NCI-H82 treated with DMSO at 0.1 percent for 48 hours (cell line): ENCODE measurements around the gene TWF2.

Experiments used
- DNase-seq: peaks from one replicate; lab custom pipeline; 2025; ENCODE audit not compliant: unreplicated experiment; lab: John Stamatoyannopoulos, UW

The TWF2 gene

DNA sequence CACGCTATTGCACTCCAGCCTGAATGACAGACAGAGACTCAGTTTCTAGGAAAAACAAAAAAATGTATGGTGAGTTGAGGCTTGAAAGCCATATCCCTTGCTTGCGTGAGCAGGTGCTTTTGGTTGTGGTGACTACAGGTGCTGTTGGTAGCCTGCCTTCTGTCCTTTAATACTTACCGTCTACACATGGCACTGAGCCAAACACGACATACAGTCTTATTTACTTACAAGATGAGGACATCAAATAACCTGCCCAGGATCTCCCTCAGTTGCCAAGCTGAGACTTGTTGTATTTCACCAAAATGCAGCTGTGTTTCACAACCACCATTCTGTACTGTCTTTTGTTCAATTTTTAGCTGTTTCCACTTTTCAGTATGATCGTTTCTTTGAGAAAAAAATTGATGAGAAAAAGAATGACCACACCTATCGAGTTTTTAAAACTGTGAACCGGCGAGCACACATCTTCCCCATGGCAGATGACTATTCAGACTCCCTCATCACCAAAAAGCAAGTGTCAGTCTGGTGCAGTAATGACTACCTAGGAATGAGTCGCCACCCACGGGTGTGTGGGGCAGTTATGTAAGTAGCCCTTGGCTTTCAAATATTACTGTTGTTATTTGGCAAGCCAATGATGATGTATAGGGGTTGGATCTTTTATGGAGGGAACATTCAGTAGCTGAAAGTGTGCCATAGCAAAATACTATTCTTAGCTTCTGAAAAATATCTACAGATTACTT is 34.5 kb downstream of the TWF2 start:
- no peak for DNase-seq

DNA sequence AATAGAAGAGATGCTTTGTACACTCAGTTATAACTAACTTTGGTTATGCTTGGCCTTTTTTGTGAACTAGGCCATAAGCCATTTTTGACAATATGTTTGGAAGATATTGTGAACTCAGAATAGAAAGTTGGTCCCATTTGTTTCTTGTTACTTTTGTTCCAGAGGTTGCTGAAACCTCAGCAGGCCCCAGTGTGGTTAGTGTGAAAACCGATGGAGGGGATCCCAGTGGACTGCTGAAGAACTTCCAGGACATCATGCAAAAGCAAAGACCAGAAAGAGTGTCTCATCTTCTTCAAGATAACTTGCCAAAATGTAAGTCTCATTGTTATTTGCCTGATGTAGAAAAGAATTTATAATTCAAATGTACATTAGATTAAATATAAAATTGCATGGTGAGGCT is 35.3 kb downstream of the TWF2 start:
- DNase-seq = no peak

DNA sequence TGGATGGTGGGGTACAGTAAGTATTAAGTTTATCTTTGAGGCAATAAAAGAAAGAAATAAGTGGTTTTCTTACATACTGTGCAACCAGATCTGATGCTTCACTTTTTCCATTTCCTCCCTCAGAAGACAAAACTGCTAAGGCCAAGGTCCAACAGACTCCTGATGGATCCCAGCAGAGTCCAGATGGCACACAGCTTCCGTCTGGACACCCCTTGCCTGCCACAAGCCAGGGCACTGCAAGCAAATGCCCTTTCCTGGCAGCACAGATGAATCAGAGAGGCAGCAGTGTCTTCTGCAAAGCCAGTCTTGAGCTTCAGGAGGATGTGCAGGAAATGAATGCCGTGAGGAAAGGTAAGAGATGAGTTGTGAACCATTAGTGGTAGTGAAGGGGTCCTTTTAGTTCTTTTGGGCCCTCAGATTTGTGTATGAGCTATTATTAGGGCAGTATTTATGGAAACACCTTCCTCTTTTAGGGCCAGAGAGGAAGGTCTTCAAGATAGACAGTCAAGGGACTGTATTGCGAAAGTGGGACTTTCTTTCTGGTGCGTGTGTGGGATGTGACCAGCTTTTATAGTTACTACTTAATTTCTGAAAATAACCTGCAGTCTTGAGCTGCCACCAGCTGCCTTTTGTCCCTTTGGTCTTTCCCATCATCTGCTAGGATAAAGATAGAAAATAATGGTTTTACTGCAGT is 36.4 kb downstream of the TWF2 start:
- DNase-seq = no peak

DNA sequence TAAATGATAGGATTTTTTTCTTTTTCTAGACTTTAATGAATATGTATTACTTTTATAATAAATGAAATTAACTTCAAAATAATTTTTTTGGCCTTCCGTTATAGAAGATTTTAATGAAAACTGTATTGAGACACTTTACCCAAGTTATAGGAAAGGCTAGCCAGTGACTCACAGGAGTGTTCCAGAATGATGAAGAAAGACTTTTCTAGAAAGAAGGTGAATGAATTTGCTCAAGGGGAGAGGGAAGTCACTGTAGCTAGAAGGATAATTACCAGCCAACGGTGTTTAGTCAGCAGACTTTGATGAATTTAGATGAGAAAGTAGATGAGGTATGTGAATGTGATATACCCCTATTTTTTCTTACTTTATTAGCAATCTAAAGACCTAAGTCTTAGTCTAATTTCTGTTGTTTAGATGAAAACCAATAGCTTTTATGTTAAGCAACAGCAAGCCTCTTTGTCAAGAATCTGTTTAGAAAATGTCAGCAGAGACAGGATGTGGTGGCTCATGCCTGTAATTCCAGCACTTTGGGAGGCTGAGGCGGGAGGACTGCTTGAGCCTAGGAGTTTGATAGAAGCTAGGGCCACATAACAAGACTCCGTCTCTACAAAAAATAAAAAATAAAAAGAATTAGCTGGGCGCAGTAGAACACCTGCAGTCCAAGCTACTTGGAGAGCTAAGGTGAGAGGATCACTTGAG is 37.8 kb downstream of the TWF2 start:
- DNase-seq = no peak

DNA sequence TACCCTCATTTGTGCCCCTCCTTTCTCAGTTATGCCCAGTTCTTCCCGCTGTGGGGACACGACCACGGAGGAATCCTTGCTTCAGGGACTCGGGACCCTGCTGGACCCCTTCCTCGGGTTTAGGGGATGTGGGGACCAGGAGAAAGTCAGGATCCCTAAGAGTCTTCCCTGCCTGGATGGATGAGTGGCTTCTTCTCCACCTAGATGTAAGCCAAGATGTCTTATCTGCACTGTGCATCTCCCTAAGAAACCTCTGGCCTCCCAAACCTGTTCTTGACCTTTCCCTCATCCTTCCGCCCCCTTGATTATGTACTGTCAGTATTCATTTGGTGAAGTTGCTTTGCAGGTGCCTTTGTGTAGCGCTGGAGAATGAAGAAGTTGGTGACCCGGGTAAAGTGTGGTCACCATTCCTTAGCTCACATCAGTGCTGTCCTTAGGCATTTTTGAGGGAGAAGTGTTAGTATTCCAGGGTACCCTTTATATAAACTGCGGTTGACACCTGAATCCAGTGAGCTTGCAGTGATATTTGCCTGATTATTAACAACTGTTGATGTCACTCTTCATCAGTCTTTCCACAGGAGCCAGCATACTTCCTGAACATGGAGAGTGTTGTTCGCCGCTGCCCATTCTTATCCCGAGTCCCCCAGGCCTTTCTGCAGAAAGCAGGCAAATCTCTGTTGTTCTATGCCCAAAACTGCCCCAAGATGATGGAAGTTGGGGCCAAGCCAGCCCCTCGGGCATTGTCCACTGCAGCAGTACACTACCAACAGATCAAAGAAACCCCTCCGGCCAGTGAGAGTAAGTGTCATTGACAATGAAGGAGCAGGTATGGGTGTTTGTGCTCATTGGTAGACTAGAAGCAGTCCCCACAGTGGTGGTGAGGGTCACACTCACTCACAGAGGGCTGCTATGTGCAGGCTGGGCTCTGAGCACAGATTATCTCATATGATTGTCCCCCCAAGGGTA is 40.0 kb downstream of the TWF2 start:
- DNase-seq = no peak

GRCh38 chr3:52197842-52198625 is 40.9 kb downstream of the TWF2 start, which contains the start of gene ALAS1:
TSS of gene ALAS1 (plus strand) at chr3:52198160. CDS start at chr3:52199242, 1,082 bp downstream.
- DNase-seq = peak; percentile 67

GRCh38 chr3:52197499-52197841 is 41.5 kb downstream of the TWF2 start:
- DNase-seq = no peak

- DNase-seq = no peak
These were observed 42.0 kb downstream of the TWF2 start for GRCh38 chr3:52196977-52197376.

GRCh38 chr3:52195823-52196331 is 43.1 kb downstream of the TWF2 start:
- no peak for DNase-seq

- DNase-seq = no peak
These were observed 43.7 kb downstream of the TWF2 start for GRCh38 chr3:52195291-52195597.

- DNase-seq = no peak
These were observed 44.3 kb downstream of the TWF2 start for GRCh38 chr3:52194485-52195290.

DNA sequence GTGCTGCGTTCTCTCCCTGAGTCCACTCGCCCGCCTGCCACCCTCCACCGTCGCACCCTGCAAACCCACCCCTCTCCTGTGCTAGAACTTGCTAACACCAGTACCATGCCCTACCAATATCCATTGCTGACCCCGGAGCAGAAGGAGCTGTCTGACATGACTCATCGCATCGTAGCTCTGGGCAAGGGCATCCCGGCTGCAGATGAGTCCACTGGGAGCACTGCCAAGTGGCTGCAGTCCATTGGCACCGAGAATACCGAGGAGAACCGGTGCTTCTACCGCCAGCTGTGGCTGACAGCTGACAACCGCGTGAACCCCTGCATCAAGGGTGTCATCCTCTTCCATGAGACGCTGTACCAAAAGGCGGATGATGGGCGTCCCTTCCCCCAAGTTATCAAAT is 45.9 kb downstream of the TWF2 start:
- no peak for DNase-seq

DNA sequence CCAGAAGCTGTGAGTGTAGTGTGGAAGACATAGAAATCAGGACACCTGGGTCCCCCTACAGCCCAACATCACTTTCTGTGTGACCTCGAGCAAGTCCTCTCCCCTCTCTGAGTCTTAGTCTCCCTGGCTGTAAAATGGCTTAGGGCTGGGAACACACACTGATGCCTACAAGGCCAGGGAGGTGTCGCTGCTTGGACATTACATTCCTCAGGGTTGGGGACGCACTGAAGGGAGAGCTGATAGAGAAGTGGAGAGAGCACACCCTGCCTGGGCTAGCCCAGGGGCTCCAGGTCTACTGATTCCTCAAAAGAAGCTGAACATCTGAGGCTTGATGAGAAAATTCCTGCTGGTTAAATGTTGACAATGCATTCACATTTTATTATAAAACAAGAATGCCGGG is 47.3 kb downstream of the TWF2 start:
- DNase-seq = no peak

DNA sequence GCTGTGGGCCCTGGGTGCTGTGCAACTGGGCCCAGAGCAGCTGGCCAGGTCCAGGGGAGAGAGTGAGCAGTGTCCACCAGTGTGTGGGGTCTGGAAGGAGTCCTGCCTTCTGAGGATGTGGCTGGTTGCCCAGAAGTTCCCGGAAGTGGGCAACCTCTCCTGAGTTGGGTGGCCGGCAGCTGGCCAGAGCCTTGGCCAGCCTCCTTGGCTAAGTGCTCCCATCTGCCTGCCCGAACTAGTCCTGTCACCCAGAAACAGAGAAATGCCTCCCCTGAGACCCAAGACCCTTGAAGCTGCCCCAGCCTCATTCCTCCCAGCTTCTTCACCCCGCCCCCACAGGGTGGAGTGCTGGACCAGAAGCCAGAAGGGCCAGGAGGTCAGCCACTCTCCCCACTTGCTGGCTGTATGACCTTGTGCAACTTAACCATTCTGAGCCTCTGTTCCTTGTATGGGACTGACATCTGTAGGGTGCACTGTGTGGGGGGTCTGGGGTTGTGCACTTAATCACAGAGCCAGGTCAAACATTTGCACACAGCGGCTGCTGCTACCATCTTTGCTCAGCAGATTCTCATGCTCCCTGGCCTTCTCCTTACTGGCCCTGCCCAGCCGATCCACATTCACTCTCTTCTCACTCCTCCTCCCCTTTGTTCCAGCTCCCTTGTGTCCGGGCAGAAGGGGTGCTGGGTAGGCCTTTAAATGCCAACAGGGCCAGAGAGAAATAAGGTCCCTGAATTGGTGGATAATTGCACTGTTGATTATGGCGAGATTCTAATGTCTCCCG is 48.5 kb downstream of the TWF2 start:
- no peak for DNase-seq

GRCh38 chr3:52188556-52188955 is 50.4 kb downstream of the TWF2 start:
- no peak for DNase-seq

GRCh38 chr3:52186729-52187128 is 52.2 kb downstream of the TWF2 start:
- no peak for DNase-seq

- no peak for DNase-seq
These were observed 53.1 kb downstream of the TWF2 start for GRCh38 chr3:52185837-52186236.

DNA sequence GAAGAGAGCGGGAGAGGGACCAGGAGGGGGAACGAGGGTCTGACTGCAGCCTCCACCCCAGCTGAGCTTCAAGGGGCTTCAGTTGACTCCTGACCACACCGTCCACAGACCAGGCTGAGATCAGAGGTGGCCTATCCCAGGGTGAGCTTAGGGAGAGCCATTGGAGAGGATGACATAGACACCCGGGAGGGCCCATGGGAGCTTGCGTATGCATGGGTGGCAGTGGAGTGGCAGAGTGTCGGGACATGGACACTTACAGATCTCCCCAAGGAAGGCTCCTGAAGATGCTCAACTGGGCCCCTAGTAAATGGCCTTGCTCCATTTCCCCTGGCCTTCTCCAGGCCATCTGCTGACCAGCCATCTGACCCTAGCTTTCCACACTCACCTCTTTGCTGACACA is 53.6 kb downstream of the TWF2 start:
- DNase-seq = no peak

DNA sequence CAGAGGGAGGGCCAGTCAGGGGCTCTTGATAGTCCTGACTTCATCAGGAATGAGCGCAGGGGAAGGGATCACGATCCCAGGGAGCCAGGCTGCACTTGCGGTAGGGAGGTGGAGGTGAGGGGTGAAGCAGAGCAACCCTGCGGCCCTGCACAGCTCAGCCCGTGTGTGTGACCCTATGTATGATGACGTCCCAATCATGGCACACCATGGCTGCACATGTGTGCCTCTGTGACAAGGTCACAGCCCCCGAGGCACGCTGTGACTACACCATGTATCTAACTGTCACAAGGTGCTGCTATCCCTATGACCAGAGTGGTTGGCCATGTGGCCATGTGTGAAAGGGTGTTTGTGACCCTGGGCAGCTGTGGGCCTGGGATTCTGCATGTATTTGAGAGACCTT is 54.3 kb downstream of the TWF2 start:
- DNase-seq = no peak
